ENCODE measurements around the gene FUNDC2. TPM values are rescaled to one million over a fixed set of nuclear protein-coding genes. Genes with fewer than 3 reads are reported as not detected.

The FUNDC2 gene
- total and polyA plus RNA-seq, 2 of the 13 experiments (the other 11 are each of a cell fraction or from before 2014, with no cell fraction given), result 65.3 to 109 TPM

DNA sequence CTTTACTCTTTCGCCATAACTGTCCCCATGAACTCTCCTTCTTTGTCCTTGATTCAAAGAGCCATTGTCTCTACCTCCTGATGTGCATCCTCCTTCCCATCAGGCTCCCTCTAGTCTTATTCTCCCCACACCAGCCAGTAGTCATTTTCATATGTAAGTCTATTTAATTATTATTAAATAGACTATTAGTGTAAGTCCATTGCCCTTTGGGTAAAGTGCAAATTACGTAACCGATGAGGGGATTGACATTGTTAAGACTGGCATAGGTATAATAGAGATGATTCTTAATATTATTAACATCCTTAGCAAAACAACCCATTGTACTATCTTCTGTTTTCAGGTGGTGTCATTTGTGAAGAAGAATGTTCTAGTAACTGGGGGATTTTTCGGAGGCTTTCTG, 27.6 kb downstream of the FUNDC2 start (continued):
- TF ChIP-seq PRMT3 (CRISPR knock-in tag; IDR thresholded peaks at IDR 0.05; ENCODE audit: borderline replicate concordance, low read depth), result no peak
- TF ChIP-seq ZNF276 (CRISPR knock-in tag; IDR thresholded peaks at IDR 0.05; ENCODE audit: low read depth), result no peak
- TF ChIP-seq IKZF1 (IDR thresholded peaks at IDR 0.05), result no peak
- TF ChIP-seq FLYWCH1 (CRISPR knock-in tag; IDR thresholded peaks at IDR 0.05), result no peak
- no peak for TF ChIP-seq DMAP1 (CRISPR knock-in tag; IDR thresholded peaks at IDR 0.05)

DNA sequence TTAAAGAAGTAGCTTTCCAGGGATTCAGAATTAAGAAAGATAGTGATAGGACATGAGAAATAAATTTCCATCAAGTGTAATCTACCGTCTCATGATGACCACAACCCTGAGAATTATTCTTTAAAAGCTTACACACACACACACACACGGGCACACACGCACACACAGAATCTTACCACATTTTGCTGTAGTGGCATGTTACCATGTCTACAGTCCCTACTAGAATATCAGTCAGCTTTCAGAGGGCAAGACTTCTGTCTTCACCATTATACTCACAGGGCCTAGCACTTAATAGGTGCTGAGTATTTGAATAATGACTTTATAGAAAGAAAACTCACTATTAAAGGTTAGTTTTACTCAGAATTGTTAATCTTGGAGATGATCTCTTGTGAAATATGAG, 28.9 kb downstream of the FUNDC2 start:
- FAIRE-seq (no peak), ATAC-seq (no peak), DNase-seq (ENCODE audit: low spot score) (no peak)
- H3K4me2 ChIP-seq (ENCODE audit: low read depth, low read length), result no peak overlapping the region
- no peaks in the 10 kb centered on the region for H3K27me3 ChIP-seq (ENCODE audit: control insufficient read depth in 1 of 2, insufficient read depth in 2 of 2, low read length in 2 of 2)
- 96% methylated on average over 3 of the region's 3 CpGs for WGBS (ENCODE audit: low lambda C conversion rate)
- H3K79me2 ChIP-seq (ENCODE audit: insufficient read depth, low read length), result no peaks in the 10 kb centered on the region
- H3K36me3 ChIP-seq (replicated peaks in 1 of 2; ENCODE audit: control insufficient read depth in 1 of 2, insufficient read depth in 2 of 2, low read length in 2 of 2), result peaks cover 2 to 3% of the 10 kb centered on the region in 2 experiments; a peak in 3 of 5 replicates
- intact Hi-C loops (cut with micrococcal nuclease; ENCODE audit: unreplicated experiment) (no loop called here), in situ Hi-C loops (cut with HindIII; ENCODE audit: extremely low pct_ligation_motif_present, low pct_unique_long_range_greater_than_20kb) (loop anchor here (10.0 kb wide), 1 partner anchor 71 kb away; no protein-coding TSS in a partner anchor)
- H3K9ac ChIP-seq (ENCODE audit: insufficient read depth, low read depth, low read length), result no peak overlapping the region
- H4K20me1 ChIP-seq (ENCODE audit: insufficient read depth, low read length), result no peaks in the 10 kb centered on the region
- CTCF ChIA-PET (ENCODE audit: low intra/inter-chr PET ratio, low total read pairs), result interaction anchor here (2.6 kb wide), 1 partner anchor 75 kb away, joined by 21 read pairs; no protein-coding TSS in a partner anchor
- POLR2A ChIA-PET, result no interaction called here
- BruUV-seq (replicated peaks), result no TSS peak
- no peaks in the 10 kb centered on the region for H3K9me3 ChIP-seq (ENCODE audit: low read length)
- no peak overlapping the region for H3K27ac ChIP-seq (ENCODE audit: extremely low read length, insufficient read depth, low read length)
- peaks cover 12% of the 10 kb centered on the region for H3K4me1 ChIP-seq (ENCODE audit: insufficient read depth, low read length)
- no peak overlapping the region for H3K4me3 ChIP-seq (replicated peaks in 1 of 3; ENCODE audit: insufficient read depth in 1 of 3, low read depth in 2 of 3, low read length in 3 of 3)
- H2AFZ ChIP-seq (ENCODE audit: low read length), result no peak overlapping the region
- no peak for TF ChIP-seq ZFYVE20 (CRISPR knock-in tag; IDR thresholded peaks at IDR 0.05; ENCODE audit: borderline replicate concordance, low read depth)
- TF ChIP-seq, protein P1, sequence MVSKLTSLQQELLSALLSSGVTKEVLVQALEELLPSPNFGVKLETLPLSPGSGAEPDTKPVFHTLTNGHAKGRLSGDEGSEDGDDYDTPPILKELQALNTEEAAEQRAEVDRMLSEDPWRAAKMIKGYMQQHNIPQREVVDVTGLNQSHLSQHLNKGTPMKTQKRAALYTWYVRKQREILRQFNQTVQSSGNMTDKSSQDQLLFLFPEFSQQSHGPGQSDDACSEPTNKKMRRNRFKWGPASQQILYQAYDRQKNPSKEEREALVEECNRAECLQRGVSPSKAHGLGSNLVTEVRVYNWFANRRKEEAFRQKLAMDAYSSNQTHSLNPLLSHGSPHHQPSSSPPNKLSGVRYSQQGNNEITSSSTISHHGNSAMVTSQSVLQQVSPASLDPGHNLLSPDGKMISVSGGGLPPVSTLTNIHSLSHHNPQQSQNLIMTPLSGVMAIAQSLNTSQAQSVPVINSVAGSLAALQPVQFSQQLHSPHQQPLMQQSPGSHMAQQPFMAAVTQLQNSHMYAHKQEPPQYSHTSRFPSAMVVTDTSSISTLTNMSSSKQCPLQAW (CRISPR knock-in tag; IDR thresholded peaks at IDR 0.05), result no peak
- no peak for TF ChIP-seq ATRX (CRISPR knock-in tag; IDR thresholded peaks at IDR 0.05; ENCODE audit: borderline replicate concordance)
- no peak for TF ChIP-seq NR2F6 (IDR thresholded peaks at IDR 0.05)
- no peak for TF ChIP-seq NR2F6 (CRISPR knock-in tag; IDR thresholded peaks at IDR 0.05)
- no peak for TF ChIP-seq KLF12 (CRISPR knock-in tag; IDR thresholded peaks at IDR 0.05; ENCODE audit: borderline replicate concordance)
- TF ChIP-seq NAIF1 (CRISPR knock-in tag; IDR thresholded peaks at IDR 0.05; ENCODE audit: borderline replicate concordance), result no peak
- no peak for TF ChIP-seq ZNF550 (CRISPR knock-in tag; IDR thresholded peaks at IDR 0.05; ENCODE audit: borderline replicate concordance)
- TF ChIP-seq ZNF589 (CRISPR knock-in tag; conservative IDR thresholded peaks at IDR 0.05), result no peak
- no peak for TF ChIP-seq SIX4 (CRISPR knock-in tag; IDR thresholded peaks at IDR 0.05)
- TF ChIP-seq ZBTB3 (CRISPR knock-in tag; IDR thresholded peaks at IDR 0.05; ENCODE audit: borderline replicate concordance, low read depth), result no peak
- no peak for TF ChIP-seq ARNTL (CRISPR knock-in tag; IDR thresholded peaks at IDR 0.05)
- TF ChIP-seq ZNF280D (CRISPR knock-in tag; IDR thresholded peaks at IDR 0.05), result no peak
- no peak for TF ChIP-seq ZNF629 (CRISPR knock-in tag; conservative IDR thresholded peaks at IDR 0.05)

Data from HepG2 (cell line).